ENCODE measurements around the gene PPARA.

DNA sequence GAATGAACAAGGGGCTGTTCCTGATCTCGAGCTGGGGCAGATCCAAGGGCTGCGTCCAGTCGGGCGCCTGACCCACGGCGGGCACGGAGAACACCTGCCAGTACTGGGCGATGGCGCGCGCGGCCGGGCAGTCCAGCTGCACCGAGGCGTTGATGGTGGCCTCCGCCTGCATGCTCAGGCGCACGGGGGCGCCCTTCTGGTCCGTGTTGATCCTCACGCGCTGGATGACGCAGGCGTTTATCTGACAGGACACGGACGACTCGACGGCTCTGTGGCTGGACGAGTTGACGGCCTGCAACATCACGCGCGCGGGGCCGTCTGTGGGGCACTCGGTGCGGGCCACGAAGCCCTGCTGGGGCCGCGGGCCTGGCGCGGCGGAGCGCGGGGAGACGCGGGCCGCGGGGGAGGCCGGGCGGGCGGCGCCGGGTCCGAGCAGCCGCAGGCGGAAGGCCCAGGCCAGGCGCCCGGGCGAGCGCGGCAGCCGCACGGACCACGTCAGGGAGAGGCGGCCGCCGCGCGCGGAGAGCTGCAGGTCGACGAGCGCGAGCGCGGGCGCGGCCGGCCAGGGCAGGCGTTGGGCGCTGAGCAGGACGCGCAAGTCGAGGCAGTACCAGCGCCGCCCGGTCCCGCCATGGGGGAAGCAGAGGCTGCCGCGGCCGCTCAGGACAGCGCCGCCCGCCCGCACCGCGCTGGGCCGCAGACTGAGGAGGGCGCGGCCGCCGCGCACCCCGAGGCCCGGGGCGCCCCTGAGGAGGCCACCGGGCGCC, 112.3 kb downstream of the PPARA start:
- TF ChIP-seq, protein P1, sequence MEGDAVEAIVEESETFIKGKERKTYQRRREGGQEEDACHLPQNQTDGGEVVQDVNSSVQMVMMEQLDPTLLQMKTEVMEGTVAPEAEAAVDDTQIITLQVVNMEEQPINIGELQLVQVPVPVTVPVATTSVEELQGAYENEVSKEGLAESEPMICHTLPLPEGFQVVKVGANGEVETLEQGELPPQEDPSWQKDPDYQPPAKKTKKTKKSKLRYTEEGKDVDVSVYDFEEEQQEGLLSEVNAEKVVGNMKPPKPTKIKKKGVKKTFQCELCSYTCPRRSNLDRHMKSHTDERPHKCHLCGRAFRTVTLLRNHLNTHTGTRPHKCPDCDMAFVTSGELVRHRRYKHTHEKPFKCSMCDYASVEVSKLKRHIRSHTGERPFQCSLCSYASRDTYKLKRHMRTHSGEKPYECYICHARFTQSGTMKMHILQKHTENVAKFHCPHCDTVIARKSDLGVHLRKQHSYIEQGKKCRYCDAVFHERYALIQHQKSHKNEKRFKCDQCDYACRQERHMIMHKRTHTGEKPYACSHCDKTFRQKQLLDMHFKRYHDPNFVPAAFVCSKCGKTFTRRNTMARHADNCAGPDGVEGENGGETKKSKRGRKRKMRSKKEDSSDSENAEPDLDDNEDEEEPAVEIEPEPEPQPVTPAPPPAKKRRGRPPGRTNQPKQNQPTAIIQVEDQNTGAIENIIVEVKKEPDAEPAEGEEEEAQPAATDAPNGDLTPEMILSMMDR (IDR thresholded peaks at IDR 0.05; ENCODE audit: low read length), result no peak
- TF ChIP-seq EZH2 (IDR thresholded peaks at IDR 0.05; ENCODE audit: borderline replicate concordance, low read length), result no peak

Data from OCI-LY1 (cell line).